Measurements from ENCODE around the gene TRABD2A.
"Not testable (repeated sequence)": the region's sequence is repeated elsewhere in the genome, so short reads cannot be mapped to it uniquely, and the experiment has no call there.

The TRABD2A gene

DNA sequence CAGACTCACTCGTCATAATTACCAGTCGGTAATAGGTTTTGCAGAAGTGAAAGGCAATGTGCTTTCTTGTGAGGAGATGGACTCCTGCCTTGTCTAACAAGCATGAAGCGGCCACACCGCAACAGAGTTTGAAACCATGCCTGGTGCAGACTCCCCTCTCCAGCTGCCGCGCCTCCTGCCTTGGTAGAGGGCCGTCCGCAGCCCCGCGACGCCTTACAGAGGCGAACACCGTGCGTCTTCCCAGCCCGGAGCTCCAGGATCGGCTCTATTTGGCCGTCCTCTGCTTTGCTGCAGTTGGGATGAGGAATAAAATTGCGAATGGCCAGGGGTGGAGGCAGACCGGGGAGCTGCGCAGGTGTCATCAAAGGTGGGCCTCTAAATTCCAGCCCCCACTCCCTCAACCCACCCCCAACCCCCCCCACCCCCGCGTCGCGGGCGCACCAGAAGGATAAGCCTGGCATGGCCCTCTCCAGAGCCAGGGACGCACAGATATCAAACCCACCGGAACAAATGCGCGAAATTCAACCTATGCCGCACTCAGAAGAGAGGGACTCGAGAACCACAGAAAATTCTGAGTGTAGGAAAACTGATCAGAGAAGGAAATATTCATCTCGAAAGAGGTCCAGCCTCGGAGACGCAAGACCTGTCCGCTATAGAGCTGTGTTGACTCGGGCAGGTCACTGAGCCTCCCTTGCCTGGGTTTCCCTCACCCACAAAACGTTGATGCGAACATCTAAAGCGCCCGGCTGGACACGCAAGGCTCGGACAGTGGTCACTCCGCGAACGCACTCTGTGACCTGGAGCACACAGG lies 1.1 kb downstream of the TRABD2A start:
- no peak for DNase-seq (ENCODE audit: low read depth)

DNA sequence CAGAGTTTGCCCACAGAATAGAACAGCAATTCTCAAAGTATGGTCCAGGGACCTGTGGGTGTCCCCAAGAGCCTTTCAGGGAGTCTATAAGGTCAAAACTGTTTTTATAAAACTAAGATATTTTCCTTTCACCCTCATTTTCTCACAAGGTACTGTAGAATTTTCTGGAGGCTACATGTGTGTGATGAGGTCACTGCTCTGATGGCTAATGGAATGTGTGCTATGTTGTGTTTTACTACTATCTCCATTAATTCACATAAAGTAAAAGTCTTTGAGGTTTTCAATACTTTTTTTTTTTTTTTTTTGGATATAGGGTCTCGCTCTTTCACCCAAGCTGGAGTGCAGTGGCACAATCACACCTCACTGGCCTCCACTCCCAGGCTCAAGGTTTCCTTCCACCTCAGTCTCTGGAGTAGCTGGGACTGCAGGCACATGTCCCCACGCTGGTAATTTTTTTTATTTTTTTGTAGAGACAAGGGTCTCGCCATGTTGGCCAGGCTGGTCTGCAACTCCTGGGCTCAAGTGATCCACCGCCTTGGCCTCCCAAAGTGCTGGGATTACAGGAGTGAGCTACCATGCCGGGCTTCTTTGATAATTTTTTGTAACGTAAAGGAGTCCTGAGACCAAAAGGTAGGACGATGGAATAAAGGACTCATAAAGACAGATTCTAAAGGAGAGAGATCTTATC lies 1.8 kb downstream of the TRABD2A start:
- DNase-seq (ENCODE audit: low read depth) = no peak

DNA sequence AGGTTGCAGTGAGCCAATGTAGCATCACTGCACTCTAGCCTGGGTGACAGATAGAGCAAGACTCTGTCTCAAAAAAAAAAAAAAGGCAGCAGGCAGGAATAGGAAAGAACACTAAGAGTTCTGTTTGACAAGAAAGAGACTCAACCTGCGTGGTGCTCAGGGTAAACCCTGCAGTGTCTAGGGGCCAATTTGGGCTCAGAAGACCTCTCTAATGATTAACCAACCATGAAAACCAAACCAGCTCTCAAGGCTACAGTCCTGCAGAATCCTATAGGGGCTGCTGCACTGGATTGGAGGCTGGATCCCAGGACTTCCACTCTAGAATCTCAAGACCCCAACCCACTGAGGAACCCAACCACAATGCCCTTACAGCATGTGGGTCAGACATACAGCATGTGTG lies 2.4 kb downstream of the TRABD2A start:
- DNase-seq (ENCODE audit: low read depth) = no peak

DNA sequence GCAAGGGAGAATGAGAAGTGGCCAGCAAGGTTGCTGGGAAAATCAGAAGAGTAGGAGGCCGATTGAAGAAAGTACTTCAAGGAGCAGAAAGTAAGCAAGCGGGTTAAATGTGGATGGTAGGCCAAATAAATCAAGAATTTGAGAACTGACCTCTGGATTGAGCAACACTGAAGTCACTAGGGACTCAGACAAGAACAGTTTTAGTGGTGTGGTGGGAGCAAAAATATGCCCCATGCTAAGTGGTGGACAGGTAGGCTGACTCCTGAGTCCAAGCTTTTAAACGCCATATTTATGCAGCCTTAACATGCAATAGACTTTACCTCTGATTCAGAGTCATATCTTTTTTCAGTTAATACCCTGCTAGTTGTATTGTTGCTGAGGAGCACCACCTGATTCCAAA lies 4.5 kb downstream of the TRABD2A start:
- no peak for DNase-seq (ENCODE audit: low read depth)

DNA sequence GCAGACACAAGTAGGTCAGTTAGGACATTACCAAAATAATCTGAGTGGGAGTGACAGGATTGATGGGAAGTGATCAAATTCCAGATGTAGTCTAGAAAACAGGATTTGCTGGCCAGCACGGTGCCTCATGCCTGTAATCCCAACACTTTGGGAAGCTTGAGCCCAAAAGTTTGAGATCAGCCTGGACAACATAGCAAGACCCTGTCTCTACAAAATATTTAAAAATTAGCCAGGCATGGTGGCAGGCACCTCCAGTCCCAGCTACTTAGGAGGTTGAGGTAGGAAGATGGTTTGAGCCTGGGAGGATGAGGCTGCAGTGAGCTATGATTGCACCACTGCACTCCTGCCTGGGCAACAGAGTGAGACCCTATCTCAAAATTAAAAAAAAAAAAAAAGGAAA lies 5.3 kb downstream of the TRABD2A start:
- not testable (repeated sequence) for DNase-seq (ENCODE audit: low read depth)

DNA sequence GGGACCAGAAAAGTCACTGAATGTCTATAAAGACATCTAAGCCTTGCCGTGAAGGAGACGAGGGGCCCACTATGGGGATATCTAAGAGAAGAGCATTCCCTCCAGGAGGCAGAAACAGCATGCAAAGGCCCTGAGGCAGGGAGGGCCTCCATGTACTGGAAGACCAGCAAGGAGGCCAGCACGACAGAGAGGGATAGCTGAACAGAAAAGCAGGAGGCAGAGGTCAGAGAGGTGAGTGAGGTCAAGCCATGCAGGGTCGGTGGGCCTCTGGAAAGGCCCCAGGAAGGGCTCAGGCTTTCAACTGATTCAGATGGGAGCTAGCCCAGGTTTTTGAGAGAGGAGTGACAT lies 5.7 kb downstream of the TRABD2A start:
- no peak for DNase-seq (ENCODE audit: low read depth)

DNA sequence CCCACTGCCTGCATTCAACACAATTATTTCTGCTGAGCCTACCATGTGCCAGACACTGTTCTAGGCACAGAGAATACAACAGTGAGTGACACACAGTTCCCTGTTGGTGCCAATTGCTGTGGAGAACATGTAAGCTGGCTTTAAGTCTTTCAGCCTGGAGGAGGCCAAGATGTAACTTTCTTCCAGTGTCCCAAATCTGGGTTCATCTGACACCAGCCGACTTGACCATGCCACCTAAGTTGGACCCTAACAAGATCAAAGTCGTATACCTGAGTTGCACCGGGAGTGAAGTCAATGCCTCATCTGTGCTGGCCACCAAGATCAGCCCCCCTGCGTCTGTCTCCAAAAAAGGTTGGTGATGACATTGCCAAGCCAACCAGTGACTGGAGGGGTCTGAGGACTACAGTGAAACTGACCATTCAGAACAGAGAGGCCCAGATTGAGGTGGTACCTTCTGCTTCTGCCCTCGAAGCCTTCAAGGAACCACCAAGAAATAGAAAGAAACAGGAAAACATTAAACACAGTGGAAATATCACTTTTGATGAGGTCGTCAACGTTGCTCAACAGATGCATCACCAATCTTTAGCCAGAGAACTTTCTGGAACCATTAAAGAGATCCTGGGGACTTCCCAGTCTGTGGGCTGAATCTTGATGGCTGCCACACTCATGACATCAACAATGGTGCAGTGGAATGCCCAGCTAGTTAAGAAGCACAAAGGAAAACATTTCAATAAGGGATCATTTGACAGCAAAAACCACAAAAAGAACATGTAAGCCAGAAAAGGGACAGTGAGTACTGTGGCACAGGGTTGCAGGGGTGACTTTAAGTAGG lies 6.3 kb downstream of the TRABD2A start:
- no peak for DNase-seq (ENCODE audit: low read depth)

DNA sequence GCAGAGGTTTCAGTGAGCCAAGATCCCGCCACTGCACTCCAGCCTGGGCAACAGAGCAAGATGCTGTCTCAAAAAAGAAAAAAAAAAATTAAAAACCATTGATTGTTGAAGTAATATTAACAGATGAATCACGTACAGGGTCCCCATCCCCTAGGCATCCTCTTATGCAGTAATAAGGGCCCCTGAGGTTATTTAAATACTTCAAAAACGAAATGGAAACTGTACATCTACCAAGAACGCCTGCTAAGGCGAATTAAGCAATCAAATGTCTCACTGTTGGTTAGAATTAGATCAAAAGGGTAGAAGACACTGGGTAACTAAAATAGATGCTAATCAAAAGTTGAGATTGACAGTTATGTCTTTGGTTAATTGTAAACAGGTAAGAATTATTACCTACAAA lies 7.5 kb downstream of the TRABD2A start:
- DNase-seq (ENCODE audit: low read depth) = no peak

DNA sequence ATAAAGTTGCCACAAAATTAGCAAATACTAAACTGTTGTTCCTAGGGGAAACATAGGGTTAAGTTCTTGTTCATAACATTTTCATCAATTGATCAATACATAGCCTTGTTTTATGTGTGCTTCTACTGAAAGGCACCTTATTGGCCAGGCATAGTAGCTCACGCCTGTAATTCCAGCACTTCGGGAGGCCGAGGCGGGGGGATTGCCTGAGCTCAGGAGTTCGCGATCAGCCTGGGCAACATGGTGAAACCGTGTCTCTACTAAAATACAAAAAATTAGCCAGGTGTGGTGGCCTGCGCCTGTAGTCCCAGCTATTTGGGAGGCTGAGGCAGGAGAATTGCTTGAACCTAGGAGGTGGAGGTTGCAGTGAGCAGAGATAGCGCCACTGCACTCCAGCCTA lies 8.2 kb downstream of the TRABD2A start:
- not testable (repeated sequence) for DNase-seq (ENCODE audit: low read depth)

DNA sequence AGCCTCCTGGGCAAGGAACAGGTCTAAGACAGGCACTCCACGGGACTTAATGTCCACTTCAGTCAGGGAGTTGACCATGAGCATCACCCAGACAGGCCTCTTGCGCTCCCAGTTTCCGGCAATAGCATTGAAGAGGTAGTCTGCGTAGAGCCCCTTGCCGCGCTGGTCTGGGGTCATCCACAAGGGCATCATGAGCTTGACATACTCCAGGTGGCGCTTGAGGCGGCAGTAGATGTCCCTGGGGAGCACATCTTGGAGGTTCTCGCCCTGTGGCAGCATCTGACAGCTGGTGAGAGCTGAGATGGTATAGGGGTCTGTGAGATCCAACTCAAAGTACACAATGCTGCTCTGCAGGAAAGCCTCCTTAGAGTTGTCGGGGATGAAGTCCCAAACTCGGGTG lies 10.6 kb downstream of the TRABD2A start:
- no peak for DNase-seq (ENCODE audit: low read depth)

DNA sequence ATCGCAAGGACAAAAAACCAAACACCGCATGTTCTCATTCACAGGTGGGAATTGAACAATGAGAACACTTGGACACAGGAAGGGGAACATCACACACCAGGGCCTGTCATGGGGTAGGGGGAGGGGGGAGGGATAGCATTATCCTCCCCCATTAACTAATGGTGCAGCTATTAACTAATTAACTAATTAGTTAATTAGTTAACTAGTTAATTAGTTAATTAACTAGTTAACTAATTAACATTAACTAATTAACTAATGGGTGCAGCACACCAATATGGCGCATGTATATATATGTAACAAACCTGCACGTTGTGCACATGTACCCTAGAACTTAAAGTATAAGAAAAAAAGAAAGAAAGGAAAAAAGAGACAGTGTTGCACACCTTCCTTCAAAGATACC lies 12.6 kb downstream of the TRABD2A start:
- not testable (repeated sequence) for DNase-seq (ENCODE audit: low read depth)

DNA sequence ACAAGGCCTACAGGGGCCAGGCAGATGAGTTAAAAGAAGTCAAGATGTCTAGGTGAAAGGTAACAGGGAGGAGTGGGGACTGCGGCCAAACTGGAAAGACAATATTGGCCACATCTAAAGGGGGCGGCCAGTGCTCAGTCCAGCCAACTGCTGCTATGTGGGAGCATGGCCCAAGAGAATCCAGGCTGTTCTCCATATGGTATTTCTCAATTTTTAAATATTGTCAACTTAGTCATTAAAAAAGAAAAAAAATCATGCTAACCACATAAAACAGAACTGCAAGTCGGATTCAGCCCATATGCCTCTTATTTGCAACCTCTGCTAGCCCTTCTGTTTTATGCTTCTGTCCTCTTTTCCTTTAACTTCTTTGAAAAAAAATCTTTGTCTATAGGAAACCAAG lies 14.8 kb downstream of the TRABD2A start:
- peak; percentile 62 for DNase-seq (ENCODE audit: low read depth)

DNA sequence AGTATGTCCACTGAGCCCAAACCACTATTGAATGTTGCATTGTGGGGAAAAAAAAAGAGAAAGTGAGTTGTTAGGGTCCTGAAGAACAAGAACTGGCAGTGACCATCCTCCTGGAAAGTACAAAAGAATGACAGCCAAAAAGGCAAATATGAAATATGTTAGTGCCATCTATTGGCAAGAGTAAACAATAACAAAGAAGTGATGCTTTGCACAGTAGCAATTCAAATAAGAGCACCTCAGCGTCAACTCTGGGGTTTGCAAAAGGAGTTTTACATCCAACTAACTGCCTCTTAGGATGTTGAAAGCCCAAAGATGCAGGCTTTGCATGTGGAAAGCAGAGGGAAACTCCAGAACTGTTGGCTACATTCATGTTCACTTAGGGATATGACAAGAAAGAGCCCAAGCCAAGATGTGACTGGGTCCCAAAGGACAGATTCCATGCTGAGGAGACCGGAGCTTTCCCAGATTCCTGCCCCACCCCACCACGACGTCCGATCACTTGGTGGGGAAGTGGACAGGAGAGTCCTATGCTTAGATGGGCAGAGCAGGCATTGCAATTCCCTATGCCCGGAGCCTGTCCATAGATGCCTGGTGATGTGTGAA lies 15.6 kb downstream of the TRABD2A start:
- no peak for DNase-seq (ENCODE audit: low read depth)

DNA sequence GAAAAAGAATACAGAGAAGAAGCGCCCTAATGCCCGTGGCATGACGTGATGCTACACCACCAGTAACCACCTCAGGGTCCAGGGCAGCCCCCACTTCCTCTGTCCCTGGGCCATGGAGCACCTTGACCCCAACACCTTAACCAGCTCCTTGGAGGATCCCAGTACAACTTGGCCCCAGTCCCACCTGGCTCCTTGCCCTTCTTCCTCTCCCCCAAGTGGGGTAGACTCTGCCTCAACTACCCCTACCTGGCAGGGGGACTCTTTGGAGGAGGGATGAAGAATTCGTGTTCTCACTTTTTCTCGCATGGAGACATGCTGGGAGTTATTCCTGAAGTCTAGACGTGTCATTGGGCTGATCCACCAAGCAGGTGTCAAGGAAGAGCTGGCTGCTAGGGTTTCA lies 18.9 kb downstream of the TRABD2A start:
- no peak for DNase-seq (ENCODE audit: low read depth)

DNA sequence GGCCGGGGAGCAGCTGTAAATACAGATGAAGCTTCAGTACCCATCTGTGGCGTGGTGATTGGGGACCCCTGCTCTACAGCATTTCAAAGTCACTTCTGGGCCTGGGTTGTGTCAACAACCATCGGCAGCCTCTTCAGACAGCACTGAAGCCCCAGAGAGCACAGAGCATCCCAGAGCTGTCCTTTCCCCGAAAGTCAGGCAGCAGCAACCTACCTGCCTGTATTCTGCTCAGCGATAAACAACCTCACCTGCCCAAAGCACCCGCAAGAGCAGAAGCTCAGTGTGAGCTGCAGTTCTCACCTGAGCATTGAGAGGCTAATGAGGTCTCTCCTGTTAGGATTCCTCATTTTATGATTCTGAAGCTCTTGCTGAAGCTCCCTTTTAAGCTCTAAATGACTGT lies 19.3 kb downstream of the TRABD2A start:
- no peak for DNase-seq (ENCODE audit: low read depth)

DNA sequence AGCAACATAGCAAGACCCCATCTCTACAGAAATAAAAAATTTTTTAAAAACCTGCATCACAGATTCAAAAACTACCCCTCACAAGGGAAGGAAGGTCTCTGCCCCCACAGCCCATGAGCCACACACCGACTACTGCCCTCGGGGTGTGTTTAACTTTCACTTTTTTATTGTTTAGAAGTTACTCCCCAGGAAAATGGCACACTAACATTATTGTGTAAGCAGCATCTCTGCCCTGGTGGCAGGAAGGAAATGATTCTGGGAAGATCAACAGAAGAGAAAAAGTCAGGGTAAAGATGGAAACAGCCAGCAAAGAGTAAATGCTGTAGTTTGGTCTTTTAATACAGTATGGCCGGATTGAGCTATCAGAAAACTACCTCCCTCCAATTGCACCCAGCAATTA lies 21.9 kb downstream of the TRABD2A start:
- DNase-seq (ENCODE audit: low read depth) = no peak

DNA sequence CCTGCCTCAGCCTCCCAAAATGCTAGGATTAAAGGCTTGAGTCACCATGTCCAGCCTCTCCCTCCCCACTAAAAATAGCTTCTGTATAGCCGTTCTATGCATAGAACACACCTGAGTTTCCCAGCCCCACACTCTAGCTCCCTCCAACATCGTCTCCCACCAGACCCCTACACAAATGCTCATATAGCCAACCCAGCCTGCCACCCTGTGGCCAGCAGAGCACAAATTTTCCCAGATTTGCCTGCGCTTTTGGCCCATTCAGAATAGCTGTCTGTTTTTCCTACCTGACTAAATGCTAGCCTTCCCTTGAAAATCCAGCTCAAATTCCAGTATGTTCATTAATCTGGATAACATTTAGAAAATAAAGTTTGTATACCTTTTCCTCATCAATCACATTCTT lies 22.8 kb downstream of the TRABD2A start:
- DNase-seq (ENCODE audit: low read depth) = no peak

DNA sequence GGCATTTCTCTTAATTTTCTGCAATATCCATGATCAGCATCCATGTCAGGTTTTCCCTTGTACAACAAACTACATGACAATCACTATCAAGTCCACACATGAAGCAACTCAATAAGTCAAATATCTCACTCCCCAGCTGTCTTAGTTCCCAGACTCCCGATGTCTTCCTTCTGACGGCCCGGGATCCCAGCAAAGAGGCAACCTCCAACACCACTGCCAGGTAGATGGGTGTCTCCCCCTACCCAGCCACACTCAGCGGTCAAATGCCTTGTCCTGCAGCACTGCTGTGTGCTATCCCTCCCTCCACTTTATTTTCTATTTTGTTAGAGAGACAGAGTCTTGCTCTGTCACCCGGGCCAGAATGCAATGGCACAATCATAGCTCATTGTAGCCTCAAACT lies 23.3 kb downstream of the TRABD2A start:
- no peak for DNase-seq (ENCODE audit: low read depth)

DNA sequence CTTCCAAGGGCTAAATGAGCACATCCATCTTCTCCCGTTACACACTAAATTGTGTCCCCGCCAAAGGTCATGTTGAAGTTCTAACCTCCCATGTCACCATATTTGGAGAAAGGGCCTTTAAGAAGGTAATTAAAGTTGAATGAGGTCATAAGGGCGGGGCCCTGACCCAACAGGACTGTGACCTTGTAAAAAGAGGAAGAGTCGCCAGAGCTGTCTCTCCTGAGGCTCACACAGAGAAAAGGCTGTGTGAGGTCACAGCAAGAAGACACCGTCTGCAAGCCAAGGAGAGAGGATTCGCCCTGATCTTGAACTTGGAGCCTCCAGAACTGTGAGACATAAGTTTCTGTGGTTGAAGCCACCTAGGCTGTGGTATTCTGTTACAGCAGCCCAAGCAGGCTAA lies 24.1 kb downstream of the TRABD2A start:
- no peak for DNase-seq (ENCODE audit: low read depth)

DNA sequence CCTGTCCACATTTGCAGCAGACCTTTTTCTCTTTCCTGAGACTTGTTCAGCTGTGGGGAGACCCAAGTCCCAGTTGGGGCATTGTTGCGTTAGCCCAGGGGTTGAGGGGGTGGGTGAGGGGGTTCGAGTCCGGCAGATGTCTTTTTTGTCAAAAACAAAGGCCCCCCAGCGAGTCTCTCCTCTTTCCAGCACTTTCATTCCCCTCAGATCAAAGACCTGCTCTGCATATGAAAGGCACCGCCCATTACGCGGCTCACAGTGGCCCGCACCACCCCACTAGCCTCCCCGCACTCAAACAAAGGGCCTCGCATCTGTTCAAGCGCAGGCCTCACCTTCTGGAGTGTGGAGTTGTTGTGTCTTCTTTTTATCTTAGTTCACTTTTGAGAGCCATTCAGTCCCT lies 25.2 kb downstream of the TRABD2A start:
- no peak for DNase-seq (ENCODE audit: low read depth)

DNA sequence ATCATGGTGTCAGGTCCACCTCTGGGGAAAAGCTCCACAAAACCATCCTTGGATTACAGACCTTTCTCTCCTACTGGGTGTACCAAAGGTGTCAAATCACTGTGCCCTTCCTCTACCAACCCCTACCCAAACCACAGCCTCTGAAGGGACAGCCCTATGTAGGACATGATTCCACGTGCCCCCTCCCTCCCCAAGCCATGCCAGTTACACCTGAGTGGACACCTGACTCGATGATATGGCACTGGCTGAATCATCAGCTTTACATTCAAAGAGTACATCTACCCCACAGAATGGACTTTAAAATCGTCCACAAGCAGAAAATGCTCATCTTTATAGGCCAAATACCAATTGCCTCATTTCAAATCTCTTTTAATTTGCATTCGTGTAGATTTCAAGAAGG lies 26.0 kb downstream of the TRABD2A start:
- DNase-seq (ENCODE audit: low read depth) = no peak

DNA sequence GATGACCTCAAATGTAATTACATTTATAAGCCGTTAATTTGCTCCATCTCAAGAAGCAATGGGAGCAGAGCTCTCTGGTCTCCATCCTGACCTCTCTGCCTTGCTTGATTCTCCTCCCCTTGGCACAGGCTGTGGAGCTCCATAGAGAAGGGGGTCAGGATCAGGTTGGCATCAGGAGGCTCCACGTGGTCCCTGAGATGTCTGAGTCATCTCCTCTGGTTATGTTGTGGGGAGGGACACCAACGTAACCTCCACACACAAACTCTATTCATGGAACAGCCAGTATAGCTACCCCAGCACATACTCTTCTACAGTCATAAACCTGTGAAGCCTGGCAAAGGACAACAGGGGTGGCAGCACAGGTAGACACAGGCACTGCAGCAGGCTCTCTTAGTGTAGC lies 29.0 kb downstream of the TRABD2A start:
- DNase-seq (ENCODE audit: low read depth) = no peak

DNA sequence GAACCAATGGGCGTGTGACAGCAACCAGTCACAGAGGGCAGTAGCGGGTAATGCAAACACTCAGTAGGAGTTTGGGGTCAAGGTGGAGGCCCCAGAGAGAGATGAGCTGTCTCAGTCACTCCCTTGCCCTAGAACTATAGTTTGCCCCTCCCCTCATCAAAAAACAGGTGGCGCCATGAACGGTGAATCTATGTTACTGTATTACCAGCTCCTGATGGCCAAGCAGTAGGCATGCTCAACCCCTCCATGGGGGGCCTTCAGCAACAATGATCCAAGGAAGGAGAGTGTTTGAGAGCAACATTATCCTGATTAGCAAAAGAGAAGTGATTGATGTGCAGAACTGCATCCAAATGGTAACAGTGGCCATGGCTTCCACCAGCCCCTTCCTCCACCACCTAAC lies 30.4 kb downstream of the TRABD2A start:
- no peak for DNase-seq (ENCODE audit: low read depth)

Measured in GM04504 (cell line).